MG63 (cell line): Measurements from ENCODE around the gene SEC31A. TPM values are rescaled to one million over a fixed set of nuclear protein-coding genes. Genes with fewer than 3 reads are reported as not detected.
"Not testable (repeated sequence)": the region's sequence is repeated elsewhere in the genome, so short reads cannot be mapped to it uniquely, and the experiment has no call there.

Experiments
- DNase-seq: peaks from one replicate; pipeline ENCODE4 v3.0.0-alpha.2; 2020
- H3K27me3 ChIP-seq: fragments of 250-450 bp; sonication (Bioruptor Pico); 2 replicates; pipeline ENCODE4 v1.5.1; 2020; ENCODE audit warnings: mild to moderate bottlenecking, moderate library complexity
- H3K36me3 ChIP-seq: fragments of 250-450 bp; sonication (Bioruptor Pico); 2 replicates; pipeline ENCODE4 v1.5.1; 2020; ENCODE audit warnings: mild to moderate bottlenecking, moderate library complexity
- H3K4me3 ChIP-seq: fragments of 250-450 bp; sonication (Bioruptor Pico); 2 replicates; pipeline ENCODE4 v1.5.1; 2020; ENCODE audit warnings: mild to moderate bottlenecking, moderate library complexity
- H3K9me3 ChIP-seq: fragments of 250-450 bp; sonication (Bioruptor Pico); 2 replicates; pipeline ENCODE4 v1.5.1; 2020; ENCODE audit warnings: mild to moderate bottlenecking, moderate library complexity
- total RNA-seq: library from RNA; depleted of rRNA; stranded (reverse); fragments of >200 nt; shearing (Covaris generic); gene quantifications from 2 replicates; pipeline ENCODE4 v1.2.3, GENCODE V29; 2014; ENCODE audit warnings: low replicate concordance; rRNA removed

The SEC31A gene
- total RNA-seq, result 116 and 139 TPM in 2 replicates

- peak; percentile 92 for DNase-seq
- Histone ChIP-seq H3K4me3 (peak within 1 kb of the TSS; percentile 86), H3K27me3 (no peaks in the 10 kb centered on the region), H3K36me3 (peaks cover 34% of the 10 kb centered on the region), H3K9me3 (no peaks in the 10 kb centered on the region)
Observed at GRCh38 chr4:82890901-82891706, at the start of gene SEC31A. Gene SEC31A, minus strand, starts transcription at chr4:82891153. Its CDS starts 9,217 bp downstream, at chr4:82881936.

- H3K27me3 ChIP-seq, result no peaks in the 10 kb centered on the region
- no peaks in the 10 kb centered on the region for H3K9me3 ChIP-seq
- no peak overlapping the region for H3K4me3 ChIP-seq
- DNase-seq, result no peak
- H3K36me3 ChIP-seq, result peaks cover 17% of the 10 kb centered on the region
Observed at GRCh38 chr4:82939414-82939813, 48.5 kb upstream of the SEC31A start.

GRCh38 chr4:82934441-82934840, 43.5 kb upstream of the SEC31A start:
- Histone ChIP-seq H3K9me3 (no peaks in the 10 kb centered on the region), H3K4me3 (no peak overlapping the region), H3K27me3 (no peaks in the 10 kb centered on the region), H3K36me3 (peaks cover 19% of the 10 kb centered on the region)
- DNase-seq, result no peak

GRCh38 chr4:82930848-82931755, 40.1 kb upstream of the SEC31A start:
- DNase-seq, result no peak

GRCh38 chr4:82921795-82922194, 30.8 kb upstream of the SEC31A start:
- Histone ChIP-seq H3K27me3 (no peaks in the 10 kb centered on the region), H3K9me3 (no peaks in the 10 kb centered on the region), H3K36me3 (no peaks in the 10 kb centered on the region; the same call in 1 of the 2 replicates), H3K4me3 (no peak overlapping the region)
- DNase-seq, result no peak

More at GRCh38 chr4:82930848-82931755, 40.1 kb upstream of the SEC31A start:
- Histone ChIP-seq H3K36me3 (peaks cover 7% of the 10 kb centered on the region), H3K27me3 (no peaks in the 10 kb centered on the region), H3K4me3 (no peak overlapping the region), H3K9me3 (no peaks in the 10 kb centered on the region)

- DNase-seq, result no peak
- H3K36me3 ChIP-seq, result no peaks in the 10 kb centered on the region; the same call in 1 of the 2 replicates
- no peaks in the 10 kb centered on the region for H3K27me3 ChIP-seq
- H3K9me3 ChIP-seq, result no peaks in the 10 kb centered on the region
- H3K4me3 ChIP-seq, result no peak overlapping the region
Observed at GRCh38 chr4:82919386-82919785, 28.4 kb upstream of the SEC31A start.

GRCh38 chr4:82918091-82918490, 27.1 kb upstream of the SEC31A start:
- Histone ChIP-seq H3K9me3 (no peaks in the 10 kb centered on the region), H3K36me3 (no peaks in the 10 kb centered on the region; the same call in 1 of the 2 replicates), H3K27me3 (no peaks in the 10 kb centered on the region), H3K4me3 (no peak overlapping the region)
- no peak for DNase-seq

- H3K4me3 ChIP-seq, H3K27me3 ChIP-seq, DNase-seq, H3K36me3 ChIP-seq, H3K9me3 ChIP-seq: not testable (repeated sequence)
Observed at GRCh38 chr4:82913968-82914367, 23.0 kb upstream of the SEC31A start.

GRCh38 chr4:82913305-82913704, 22.4 kb upstream of the SEC31A start:
- no peak for DNase-seq
- no peak overlapping the region for H3K4me3 ChIP-seq
- no peaks in the 10 kb centered on the region for H3K9me3 ChIP-seq
- no peaks in the 10 kb centered on the region; the same call in 1 of the 2 replicates for H3K36me3 ChIP-seq
- H3K27me3 ChIP-seq, result no peaks in the 10 kb centered on the region

GRCh38 chr4:82909326-82909725, 18.4 kb upstream of the SEC31A start:
- no peak for DNase-seq
- Histone ChIP-seq H3K4me3 (no peak overlapping the region), H3K36me3 (no peaks in the 10 kb centered on the region), H3K9me3 (no peaks in the 10 kb centered on the region), H3K27me3 (no peaks in the 10 kb centered on the region)

GRCh38 chr4:82906469-82906868, 15.5 kb upstream of the SEC31A start:
- no peak for DNase-seq

GRCh38 chr4:82905205-82905604, 14.3 kb upstream of the SEC31A start:
- no peaks in the 10 kb centered on the region for H3K36me3 ChIP-seq
- no peaks in the 10 kb centered on the region for H3K27me3 ChIP-seq
- no peaks in the 10 kb centered on the region for H3K9me3 ChIP-seq
- DNase-seq, result no peak
- no peak overlapping the region for H3K4me3 ChIP-seq

More at GRCh38 chr4:82906469-82906868, 15.5 kb upstream of the SEC31A start:
- Histone ChIP-seq H3K4me3 (no peak overlapping the region), H3K36me3 (no peaks in the 10 kb centered on the region), H3K9me3 (no peaks in the 10 kb centered on the region), H3K27me3 (no peaks in the 10 kb centered on the region)

GRCh38 chr4:82903737-82904136, 12.8 kb upstream of the SEC31A start:
- no peak for DNase-seq
- H3K36me3 ChIP-seq, result no peaks in the 10 kb centered on the region; the same call in 1 of the 2 replicates
- H3K27me3 ChIP-seq, result no peaks in the 10 kb centered on the region
- no peaks in the 10 kb centered on the region for H3K9me3 ChIP-seq
- H3K4me3 ChIP-seq, result no peak overlapping the region

- H3K27me3 ChIP-seq, result no peaks in the 10 kb centered on the region
- H3K4me3 ChIP-seq, result peak overlapping the region; percentile 79
- peaks cover 18% of the 10 kb centered on the region for H3K36me3 ChIP-seq
- DNase-seq, result no peak
- H3K9me3 ChIP-seq, result no peaks in the 10 kb centered on the region
Observed at GRCh38 chr4:82901183-82901718, 10.3 kb upstream of the SEC31A start.

- no peaks in the 10 kb centered on the region for H3K27me3 ChIP-seq
- peaks cover 20% of the 10 kb centered on the region for H3K36me3 ChIP-seq
- peak within 1 kb of the TSS; percentile 79 for H3K4me3 ChIP-seq
- H3K9me3 ChIP-seq, result no peaks in the 10 kb centered on the region
- peak; percentile 98 for DNase-seq
Observed at GRCh38 chr4:82900411-82901182, 9.6 kb upstream of the SEC31A start, which contains the start of gene THAP9. Gene THAP9, plus strand, starts transcription at chr4:82900735. Its CDS starts 68 bp downstream, at chr4:82900803.

GRCh38 chr4:82900066-82900410, 9.1 kb upstream of the SEC31A start:
- peaks cover 26% of the 10 kb centered on the region for H3K36me3 ChIP-seq
- no peaks in the 10 kb centered on the region for H3K9me3 ChIP-seq
- DNase-seq, result no peak
- H3K27me3 ChIP-seq, result no peaks in the 10 kb centered on the region
- peak overlapping the region; percentile 79 for H3K4me3 ChIP-seq
